Endothelial cell of umbilical vein (primary cell): ENCODE results near the gene RPL5. TPM values are rescaled to one million over a fixed set of nuclear protein-coding genes. Genes with fewer than 3 reads are reported as not detected.

Experiments used
- BruUV-seq: library from RNA; stranded (reverse); fragments of 400-500 nt; replicated peaks from 2 replicates; lab custom pipeline; 2021; lab: Mats Ljungman, UMichigan
- CTCF ChIA-PET: fragments of 300-600, 350-600 bp; sonication (Branson Sonifier 250); formaldehyde crosslinking; loops from one replicate; lab custom pipeline; 2021; ENCODE audit warnings: antibody characterized with exemption, inconsistent platforms; lab: Charles Lee
- POLR2A ChIA-PET: fragments of 300-600, 350-600 bp; sonication (Branson Sonifier 250); formaldehyde crosslinking; loops from one replicate; lab custom pipeline; 2021; ENCODE audit warnings: antibody characterized with exemption, inconsistent platforms; lab: Charles Lee
- DNase-seq: peaks from one replicate; pipeline ENCODE4 v3.0.0-alpha.2; 2011; ENCODE audit warnings: low read depth, low spot score
- FAIRE-seq: peaks from 2 replicates; lab custom pipeline; 2011; peaks lifted over from hg19 to GRCh38; lab: Jason Lieb, UNC
- H2AFZ ChIP-seq: 2 replicates; pipeline ENCODE4 v1.6.0; 2012; ENCODE audit warnings: low read depth, low read length, control low read depth, inconsistent platforms
- H3K27ac ChIP-seq: 2 replicates; pipeline ENCODE4 v1.5.1; 2011; ENCODE audit warnings: low read depth, mild to moderate bottlenecking, control low read depth, low read length, moderate library complexity; ENCODE audit not compliant: insufficient read depth
- H3K27me3 ChIP-seq, 2 experiments: 2 replicates each; pipeline versions ENCODE4 v1.6.0 to v1.6.1; 2011; ENCODE audit warnings: low read length in 2 of 2, mixed read lengths in 1 of 2; ENCODE audit not compliant: control insufficient read depth in 2 of 2, insufficient read depth in 2 of 2
- H3K36me3 ChIP-seq, 2 experiments: 2 replicates in 1 of 2; 3 replicates in 1 of 2; pipeline ENCODE4 v1.5.1; 2011; ENCODE audit warnings: low read length in 2 of 2, mild to moderate bottlenecking in 1 of 2, moderate library complexity in 1 of 2; ENCODE audit not compliant: control insufficient read depth in 2 of 2, insufficient read depth in 2 of 2; ENCODE audit errors: extremely low read depth in 1 of 2
- H3K4me1 ChIP-seq: 3 replicates; pipeline ENCODE4 v1.5.1; 2011; ENCODE audit warnings: mild to moderate bottlenecking, low read length; ENCODE audit not compliant: control insufficient read depth, insufficient read depth; ENCODE audit errors: extremely low read depth
- H3K4me2 ChIP-seq: 2 replicates; pipeline ENCODE4 v1.6.1; 2011; ENCODE audit warnings: low read length, control low read depth, mixed read lengths; ENCODE audit not compliant: insufficient read depth
- H3K4me3 ChIP-seq, 3 experiments: fragments of 200-600 bp in 1 of 3; sonication (generic), shearing (Covaris generic) in 1 of 3; replicated peaks in 1 of 3; 2 replicates each; pipeline ENCODE4 v1.5.1; 2011 to 2016; ENCODE audit warnings: control low read depth in 3 of 3, low read length in 3 of 3, mild to moderate bottlenecking in 2 of 3, inconsistent platforms in 1 of 3, low read depth in 1 of 3, moderate library complexity in 1 of 3; ENCODE audit not compliant: insufficient read depth in 1 of 3
- H3K79me2 ChIP-seq: 2 replicates; pipeline ENCODE4 v1.6.0; 2012; ENCODE audit warnings: low read length, inconsistent platforms; ENCODE audit not compliant: control insufficient read depth, insufficient read depth
- H3K9ac ChIP-seq: replicated peaks from 2 replicates; pipeline ENCODE3; 2011; ENCODE audit warnings: low read length, control low read depth; ENCODE audit not compliant: insufficient read depth; ENCODE audit errors: extremely low read depth
- H3K9me1 ChIP-seq: replicated peaks from 3 replicates; pipeline ENCODE4 v1.6.0; 2011; ENCODE audit warnings: mild to moderate bottlenecking, low read length; ENCODE audit not compliant: control insufficient read depth, insufficient read depth; ENCODE audit errors: extremely low read depth
- H3K9me3 ChIP-seq: replicated peaks from 2 replicates; pipeline ENCODE4 v1.5.1; 2012; ENCODE audit warnings: low read length, inconsistent platforms; ENCODE audit not compliant: control insufficient read depth, insufficient read depth
- H4K20me1 ChIP-seq: replicated peaks from 2 replicates; pipeline ENCODE3; 2011; ENCODE audit warnings: mild to moderate bottlenecking, low read length; ENCODE audit not compliant: control insufficient read depth, insufficient read depth; ENCODE audit errors: extremely low read depth
- CTCF ChIP-seq, 2 donors: IDR thresholded peaks; 1 replicate in 1 of 2; 2 replicates in 1 of 2; pipeline ENCODE4 v1.5.1; 2011; ENCODE audit warnings: low read length in 2 of 2, mild to moderate bottlenecking in 2 of 2, moderate library complexity in 2 of 2, control low read depth in 1 of 2, inconsistent platforms in 1 of 2, low read depth in 1 of 2; ENCODE audit not compliant: insufficient read depth in 1 of 2; ENCODE audit errors: extremely low read depth in 1 of 2
- EZH2 ChIP-seq: IDR thresholded peaks from 2 replicates; pipeline ENCODE4 v1.6.1; 2012; ENCODE audit warnings: borderline replicate concordance, low read depth, mild to moderate bottlenecking, moderate library complexity, low read length, inconsistent platforms; ENCODE audit not compliant: severe bottlenecking
- FOS ChIP-seq: IDR thresholded peaks from 2 replicates; pipeline ENCODE4 v1.6.1; 2011; ENCODE audit warnings: mild to moderate bottlenecking, low read length, moderate library complexity, borderline replicate concordance; ENCODE audit not compliant: insufficient read depth
- GATA2 ChIP-seq: IDR thresholded peaks from 2 replicates; pipeline ENCODE4 v1.7.0; 2011; ENCODE audit warnings: low read depth, mild to moderate bottlenecking, moderate library complexity, mixed read lengths, low read length; ENCODE audit not compliant: insufficient read length, insufficient read depth
- JUN ChIP-seq: IDR thresholded peaks from 2 replicates; pipeline ENCODE4 v1.6.1; 2011; ENCODE audit warnings: borderline replicate concordance, low read depth; ENCODE audit not compliant: insufficient read length, insufficient read depth
- MAX ChIP-seq: IDR thresholded peaks from 2 replicates; pipeline ENCODE4 v1.6.1; 2011; ENCODE audit not compliant: insufficient read depth, insufficient read length
- MYC ChIP-seq: IDR thresholded peaks from one replicate; pipeline ENCODE4 v1.6.1; 2011; ENCODE audit warnings: mild to moderate bottlenecking, low read depth, low read length
- POLR2A ChIP-seq: IDR thresholded peaks from 2 replicates; pipeline ENCODE4 v1.6.1; 2012; ENCODE audit warnings: low read depth, mild to moderate bottlenecking, control low read depth, low read length
- POLR2AphosphoS5 ChIP-seq: IDR thresholded peaks from 2 replicates; pipeline ENCODE4 v1.6.1; 2012; ENCODE audit warnings: low read depth, mild to moderate bottlenecking, control low read depth, low read length, moderate library complexity; ENCODE audit not compliant: insufficient read depth
- dilution Hi-C: fragments of 300-500 bp; cut with MboI; formaldehyde crosslinking; loops from one replicate; pipeline ENCODE4 v1.15.0; 2019; ENCODE audit warnings: low sequenced_read_pairs; ENCODE audit not compliant: extremely low pct_ligation_motif_present
- intact Hi-C: fragments of 100-400 bp; cut with micrococcal nuclease; formaldehyde crosslinking; loops from one replicate; pipeline ENCODE4 v1.10.0; 2022
- polyA plus RNA-seq, 4 experiments: library from polyadenylated mRNA; depleted of rRNA in 3 of 4; stranded (reverse) in 3 of 4; unstranded in 1 of 4; fragments of >200 nt; gene quantifications; 2 replicates each; pipeline versions ENCODE4 v1.2.1 to v1.2.3, GENCODE V29; 2011 to 2012; ENCODE audit warnings: missing spikeins in 1 of 4
- total RNA-seq: library from RNA; stranded (reverse); gene quantifications from 2 replicates; pipeline ENCODE4 v1.2.3, GENCODE V29; 2021

Gene RPL5
- total and polyA plus RNA-seq, 2 donors (not counting 3 experiments of a cell fraction or from before 2014, with no cell fraction given), result 1,109 to 1,237 TPM

GRCh38 chr1:92870591-92870990 lies 38.8 kb downstream of the RPL5 start:
- FAIRE-seq, result no peak
- ChIA-PET CTCF (no interaction called here), POLR2A (no interaction called here)
- no peaks in the 10 kb centered on the region for H4K20me1 ChIP-seq
- H3K9ac ChIP-seq, result no peak overlapping the region
- intact Hi-C loops, result no loop called here
- H2AFZ ChIP-seq, result no peak overlapping the region
- H3K9me1 ChIP-seq, result no peaks in the 10 kb centered on the region
- H3K4me1 ChIP-seq, result no peaks in the 10 kb centered on the region
- H3K79me2 ChIP-seq, result no peaks in the 10 kb centered on the region
- H3K27ac ChIP-seq, result no peak overlapping the region
- H3K9me3 ChIP-seq, result no peaks in the 10 kb centered on the region
- dilution Hi-C loops, result no loop called here
- no peak overlapping the region for H3K4me3 ChIP-seq
- DNase-seq, result no peak
- no TSS peak for BruUV-seq
- H3K4me2 ChIP-seq, result no peak overlapping the region
- peaks cover 0 to 2% of the 10 kb centered on the region in 2 experiments for H3K27me3 ChIP-seq
- no peaks in the 10 kb centered on the region for H3K36me3 ChIP-seq
- TF ChIP-seq GATA2 (no peak), POLR2A (no peak), JUN (no peak), EZH2 (no peak), CTCF (IDR thresholded peaks at IDR 0.05; ENCODE audit: extremely low read depth in 1 of 2, insufficient read depth in 1 of 2, low read depth in 1 of 2, low read length in 2 of 2) (no peak), MAX (no peak), POLR2AphosphoS5 (no peak), FOS (no peak), MYC (no peak)
